Fibroblast of gingiva (primary cell): Measurements from ENCODE around the gene CHGA.

Experiments
- DNase-seq: peaks from one replicate; pipeline ENCODE4 v3.0.0-alpha.2; 2011; ENCODE audit warnings: low read depth

Gene CHGA

GRCh38 chr14:92961567-92961855 lies 38.6 kb downstream of the CHGA start:
- no peak for DNase-seq

GRCh38 chr14:92962031-92962830 lies 39.3 kb downstream of the CHGA start:
- no peak for DNase-seq

- DNase-seq, result no peak
Observed at GRCh38 chr14:92962831-92963095, 39.8 kb downstream of the CHGA start.

GRCh38 chr14:92963301-92964123 lies 40.6 kb downstream of the CHGA start:
- no peak for DNase-seq

- DNase-seq, result no peak
Observed at GRCh38 chr14:92964124-92965109, 41.5 kb downstream of the CHGA start.

GRCh38 chr14:92965281-92965680 lies 42.3 kb downstream of the CHGA start:
- no peak for DNase-seq

GRCh38 chr14:92967346-92967926 lies 44.5 kb downstream of the CHGA start:
- peak; percentile 76 for DNase-seq

GRCh38 chr14:92968291-92969020 lies 45.5 kb downstream of the CHGA start:
- DNase-seq, result no peak

GRCh38 chr14:92969430-92969829 lies 46.5 kb downstream of the CHGA start:
- DNase-seq, result no peak

- DNase-seq, result no peak
Observed at GRCh38 chr14:92969871-92970270, 46.9 kb downstream of the CHGA start.

- no peak for DNase-seq
Observed at GRCh38 chr14:92970271-92970670, 47.3 kb downstream of the CHGA start.

- no peak for DNase-seq
Observed at GRCh38 chr14:92971601-92972180, 48.7 kb downstream of the CHGA start.

GRCh38 chr14:92973261-92973797 lies 50.4 kb downstream of the CHGA start:
- DNase-seq, result peak; percentile 69

- DNase-seq, result no peak
Observed at GRCh38 chr14:92973798-92974372, 50.9 kb downstream of the CHGA start.

GRCh38 chr14:92974541-92975345 lies 51.8 kb downstream of the CHGA start:
- DNase-seq, result no peak

- no peak for DNase-seq
Observed at GRCh38 chr14:92976268-92976667, 53.3 kb downstream of the CHGA start.

- DNase-seq, result no peak
Observed at GRCh38 chr14:92978229-92979021, 55.5 kb downstream of the CHGA start.

- no peak for DNase-seq
Observed at GRCh38 chr14:92980866-92981265, 57.9 kb downstream of the CHGA start.

- DNase-seq, result no peak
Observed at GRCh38 chr14:92981726-92982125, 58.8 kb downstream of the CHGA start.
